Measurements from ENCODE around the gene UBASH3A. TPM values are rescaled to one million over a fixed set of nuclear protein-coding genes. Genes with fewer than 3 reads are reported as not detected.

Gene UBASH3A
- total RNA-seq, 1 donor from 2014 or later: not detected

- H3K9ac ChIP-seq: no peak overlapping the region
- no peak overlapping the region for H2AFZ ChIP-seq (replicated peaks)
- H3K4me2 ChIP-seq: no peak overlapping the region
- TF ChIP-seq EZH2phosphoT487 (IDR thresholded peaks at IDR 0.05) (no peak), CTCF (IDR thresholded peaks at IDR 0.05) (no peak), EZH2 (IDR thresholded peaks at IDR 0.05) (no peak)
- H3F3A ChIP-seq (ENCODE audit: low read depth): no peaks in the 10 kb centered on the region
- no peak overlapping the region for H3K27ac ChIP-seq
- H4K20me1 ChIP-seq (ENCODE audit: low read depth): no peaks in the 10 kb centered on the region
- Mint-ChIP-seq H3K9me3 (no peaks in the 10 kb centered on the region), H3K4me3 (no peak overlapping the region), H3K27ac (no peak overlapping the region), H3K27me3 (ENCODE audit: insufficient read depth, low read depth) (peaks cover 5% of the 10 kb centered on the region), H3K4me1 (peaks cover 24% of the 10 kb centered on the region), H3K36me3 (no peaks in the 10 kb centered on the region)
- peaks cover 4% of the 10 kb centered on the region for H3K4me1 ChIP-seq
- DNase-seq (ENCODE audit: low spot score): no peak
- H3K36me3 ChIP-seq: no peaks in the 10 kb centered on the region
- no peaks in the 10 kb centered on the region for H3K27me3 ChIP-seq
- no peaks in the 10 kb centered on the region for H3K9me3 ChIP-seq (ENCODE audit: low read depth)
- H3K4me3 ChIP-seq: no peak overlapping the region
- H3K79me2 ChIP-seq (ENCODE audit: low read depth): no peaks in the 10 kb centered on the region
These were observed 69.9 kb downstream of the UBASH3A start for GRCh38 chr21:42473498-42474042.

GRCh38 chr21:42474043-42474831, 70.5 kb downstream of the UBASH3A start:
- no peaks in the 10 kb centered on the region for H3K9me3 ChIP-seq (ENCODE audit: low read depth)
- H3F3A ChIP-seq (ENCODE audit: low read depth): no peaks in the 10 kb centered on the region
- H3K4me3 Mint-ChIP-seq: no peak overlapping the region
- H2AFZ ChIP-seq (replicated peaks): no peak overlapping the region
- TF ChIP-seq EZH2 (IDR thresholded peaks at IDR 0.05) (no peak), CTCF (IDR thresholded peaks at IDR 0.05) (no peak), EZH2phosphoT487 (IDR thresholded peaks at IDR 0.05) (no peak)
- no peaks in the 10 kb centered on the region for H3K79me2 ChIP-seq (ENCODE audit: low read depth)
- H3K4me1 Mint-ChIP-seq: peaks cover 26% of the 10 kb centered on the region
- H3K27ac ChIP-seq: no peak overlapping the region
- no peak overlapping the region for H3K9ac ChIP-seq
- no peak overlapping the region for H3K4me2 ChIP-seq
- H3K36me3 Mint-ChIP-seq: no peaks in the 10 kb centered on the region
- no peaks in the 10 kb centered on the region for H3K9me3 Mint-ChIP-seq
- peaks cover 4% of the 10 kb centered on the region for H3K4me1 ChIP-seq
- no peak for DNase-seq (ENCODE audit: low spot score)
- H3K27ac Mint-ChIP-seq: peak overlapping the region; percentile 30
- no peak overlapping the region for H3K4me3 ChIP-seq
- no peaks in the 10 kb centered on the region for H3K27me3 ChIP-seq
- H3K36me3 ChIP-seq: no peaks in the 10 kb centered on the region
- H3K27me3 Mint-ChIP-seq (ENCODE audit: insufficient read depth, low read depth): peaks cover 5% of the 10 kb centered on the region
- H4K20me1 ChIP-seq (ENCODE audit: low read depth): no peaks in the 10 kb centered on the region

- Histone ChIP-seq H3K4me3 (no peak overlapping the region), H3K9ac (no peak overlapping the region), H3K9me3 (ENCODE audit: low read depth) (no peaks in the 10 kb centered on the region), H3K4me1 (peaks cover 4% of the 10 kb centered on the region), H3K79me2 (ENCODE audit: low read depth) (no peaks in the 10 kb centered on the region), H3F3A (ENCODE audit: low read depth) (no peaks in the 10 kb centered on the region), H3K36me3 (no peaks in the 10 kb centered on the region), H3K4me2 (no peak overlapping the region), H3K27ac (no peak overlapping the region), H3K27me3 (no peaks in the 10 kb centered on the region), H2AFZ (replicated peaks) (no peak overlapping the region), H4K20me1 (ENCODE audit: low read depth) (no peaks in the 10 kb centered on the region)
- peaks cover 5% of the 10 kb centered on the region for H3K27me3 Mint-ChIP-seq (ENCODE audit: insufficient read depth, low read depth)
- H3K9me3 Mint-ChIP-seq: no peaks in the 10 kb centered on the region
- H3K36me3 Mint-ChIP-seq: no peaks in the 10 kb centered on the region
- no peak overlapping the region for H3K27ac Mint-ChIP-seq
- no peak overlapping the region for H3K4me3 Mint-ChIP-seq
- TF ChIP-seq CTCF (IDR thresholded peaks at IDR 0.05) (no peak), EZH2phosphoT487 (IDR thresholded peaks at IDR 0.05) (no peak), EZH2 (IDR thresholded peaks at IDR 0.05) (no peak)
- peaks cover 27% of the 10 kb centered on the region for H3K4me1 Mint-ChIP-seq
- no peak for DNase-seq (ENCODE audit: low spot score)
These were observed 71.3 kb downstream of the UBASH3A start for GRCh38 chr21:42475036-42475435.
